ENCODE data around the gene DCC.

DNA sequence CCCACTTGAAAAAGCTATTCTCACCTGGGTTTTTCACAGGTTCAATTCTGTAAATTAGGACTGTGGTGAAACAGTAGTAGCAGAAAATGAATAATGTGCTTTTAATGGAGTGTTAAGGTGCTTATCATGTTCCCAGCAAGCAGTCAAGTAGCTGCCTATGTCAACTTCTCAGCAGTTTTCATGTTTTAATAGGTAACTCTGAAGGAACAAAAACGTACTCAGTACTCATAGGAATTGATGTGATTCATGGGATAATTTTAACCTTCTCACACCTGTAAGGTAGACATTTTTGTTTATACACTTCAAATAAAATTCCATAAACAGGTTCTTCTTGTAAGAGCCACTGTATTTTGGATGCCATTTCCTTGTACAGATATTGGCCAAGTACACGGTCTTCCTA lies 1082.9 kb downstream of the DCC start:
- TF ChIP-seq, protein P1, sequence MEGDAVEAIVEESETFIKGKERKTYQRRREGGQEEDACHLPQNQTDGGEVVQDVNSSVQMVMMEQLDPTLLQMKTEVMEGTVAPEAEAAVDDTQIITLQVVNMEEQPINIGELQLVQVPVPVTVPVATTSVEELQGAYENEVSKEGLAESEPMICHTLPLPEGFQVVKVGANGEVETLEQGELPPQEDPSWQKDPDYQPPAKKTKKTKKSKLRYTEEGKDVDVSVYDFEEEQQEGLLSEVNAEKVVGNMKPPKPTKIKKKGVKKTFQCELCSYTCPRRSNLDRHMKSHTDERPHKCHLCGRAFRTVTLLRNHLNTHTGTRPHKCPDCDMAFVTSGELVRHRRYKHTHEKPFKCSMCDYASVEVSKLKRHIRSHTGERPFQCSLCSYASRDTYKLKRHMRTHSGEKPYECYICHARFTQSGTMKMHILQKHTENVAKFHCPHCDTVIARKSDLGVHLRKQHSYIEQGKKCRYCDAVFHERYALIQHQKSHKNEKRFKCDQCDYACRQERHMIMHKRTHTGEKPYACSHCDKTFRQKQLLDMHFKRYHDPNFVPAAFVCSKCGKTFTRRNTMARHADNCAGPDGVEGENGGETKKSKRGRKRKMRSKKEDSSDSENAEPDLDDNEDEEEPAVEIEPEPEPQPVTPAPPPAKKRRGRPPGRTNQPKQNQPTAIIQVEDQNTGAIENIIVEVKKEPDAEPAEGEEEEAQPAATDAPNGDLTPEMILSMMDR (conservative IDR thresholded peaks at IDR 0.05; ENCODE audit: low read length), result no peak
- no peak for TF ChIP-seq EZH2phosphoT487 (IDR thresholded peaks at IDR 0.05; ENCODE audit: borderline replicate concordance)

All from Loucy (cell line).